Measurements from ENCODE around the gene ZNF225.
"Not testable (repeated sequence)": the region's sequence is repeated elsewhere in the genome, so short reads cannot be mapped to it uniquely, and the experiment has no call there.

ZNF225 gene

GRCh38 chr19:44113784-44114390 lies 688 bp downstream of the ZNF225 start:
- H3K4me3 ChIP-seq (ENCODE audit: low read depth in 1 of 2, low read length in 2 of 2), result peak overlapping the region; percentile 91 to 95; a peak in 3 of 4 replicates
- peak overlapping the region; percentile 90 for H3K4me2 ChIP-seq (ENCODE audit: insufficient read depth, low read length)
- peak overlapping the region; percentile 99 for H2AFZ ChIP-seq (ENCODE audit: low read depth, low read length)
- H3K9me3 ChIP-seq (ENCODE audit: insufficient read depth, low read length, severe bottlenecking), result no peaks in the 10 kb centered on the region
- peaks cover 29% of the 10 kb centered on the region for H3K36me3 ChIP-seq (ENCODE audit: insufficient read depth, low read length)
- H3K4me1 ChIP-seq (ENCODE audit: insufficient read depth, low read length), result peaks cover 33% of the 10 kb centered on the region
- DNase-seq (peak; percentile 16), ATAC-seq (ENCODE audit: insufficient read depth, low read depth) (no peak)
- no peaks in the 10 kb centered on the region for H4K20me1 ChIP-seq (ENCODE audit: insufficient read depth, low read length)
- H3K79me2 ChIP-seq (ENCODE audit: insufficient read depth, low read length), result peaks cover 17% of the 10 kb centered on the region
- H3K9ac ChIP-seq (ENCODE audit: low read depth, low read length), result peak overlapping the region; percentile 63
- no peak for TF ChIP-seq EZH2 (IDR thresholded peaks at IDR 0.05; ENCODE audit: borderline replicate concordance, low read depth, low read length, severe bottlenecking)
- TF ChIP-seq, protein P1, sequence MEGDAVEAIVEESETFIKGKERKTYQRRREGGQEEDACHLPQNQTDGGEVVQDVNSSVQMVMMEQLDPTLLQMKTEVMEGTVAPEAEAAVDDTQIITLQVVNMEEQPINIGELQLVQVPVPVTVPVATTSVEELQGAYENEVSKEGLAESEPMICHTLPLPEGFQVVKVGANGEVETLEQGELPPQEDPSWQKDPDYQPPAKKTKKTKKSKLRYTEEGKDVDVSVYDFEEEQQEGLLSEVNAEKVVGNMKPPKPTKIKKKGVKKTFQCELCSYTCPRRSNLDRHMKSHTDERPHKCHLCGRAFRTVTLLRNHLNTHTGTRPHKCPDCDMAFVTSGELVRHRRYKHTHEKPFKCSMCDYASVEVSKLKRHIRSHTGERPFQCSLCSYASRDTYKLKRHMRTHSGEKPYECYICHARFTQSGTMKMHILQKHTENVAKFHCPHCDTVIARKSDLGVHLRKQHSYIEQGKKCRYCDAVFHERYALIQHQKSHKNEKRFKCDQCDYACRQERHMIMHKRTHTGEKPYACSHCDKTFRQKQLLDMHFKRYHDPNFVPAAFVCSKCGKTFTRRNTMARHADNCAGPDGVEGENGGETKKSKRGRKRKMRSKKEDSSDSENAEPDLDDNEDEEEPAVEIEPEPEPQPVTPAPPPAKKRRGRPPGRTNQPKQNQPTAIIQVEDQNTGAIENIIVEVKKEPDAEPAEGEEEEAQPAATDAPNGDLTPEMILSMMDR (IDR thresholded peaks at IDR 0.05; ENCODE audit: borderline replicate concordance, extremely low read depth, low read length, poor library complexity, severe bottlenecking), result no peak
- no peaks in the 10 kb centered on the region for H3K27me3 ChIP-seq (ENCODE audit: insufficient read depth, low read length, poor library complexity)
- H3K27ac ChIP-seq (ENCODE audit: low read length), result peak overlapping the region; percentile 78

DNA sequence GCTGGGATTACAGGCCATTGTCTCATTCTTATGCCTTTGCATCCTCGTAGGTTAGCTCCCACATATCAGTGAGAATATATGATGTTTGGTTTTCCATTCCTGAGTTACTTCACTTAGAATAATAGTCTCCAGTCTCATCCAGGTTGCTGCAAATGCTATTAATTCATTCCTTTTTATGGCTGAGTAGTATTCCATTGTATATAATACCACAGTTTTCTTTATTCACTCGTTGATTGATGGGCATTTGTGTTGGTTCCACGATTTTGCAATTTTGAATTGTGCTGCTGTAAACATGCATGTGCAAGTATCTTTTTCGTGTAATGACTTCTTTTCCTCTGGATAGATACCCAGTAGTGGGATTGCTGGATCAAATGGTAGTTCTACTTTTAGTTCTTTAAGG lies 8.0 kb downstream of the ZNF225 start:
- ATAC-seq (ENCODE audit: insufficient read depth, low read depth), result not testable (repeated sequence)

DNA sequence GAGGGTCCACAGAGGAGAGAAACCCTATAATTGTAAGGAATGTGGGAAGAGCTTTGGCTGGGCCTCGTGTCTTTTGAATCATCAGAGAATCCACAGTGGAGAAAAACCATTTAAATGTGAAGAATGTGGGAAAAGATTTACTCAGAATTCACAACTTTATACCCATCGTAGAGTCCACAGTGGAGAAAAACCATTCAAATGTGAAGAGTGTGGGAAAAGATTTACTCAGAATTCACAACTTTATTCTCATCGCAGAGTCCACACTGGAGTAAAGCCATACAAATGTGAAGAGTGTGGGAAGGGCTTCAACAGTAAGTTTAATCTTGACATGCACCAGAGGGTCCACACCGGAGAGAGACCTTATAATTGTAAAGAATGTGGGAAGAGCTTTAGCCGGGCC lies 18.8 kb downstream of the ZNF225 start:
- no peak overlapping the region for H3K9ac ChIP-seq (ENCODE audit: low read depth, low read length)
- H3K36me3 ChIP-seq (ENCODE audit: insufficient read depth, low read length), result peaks cover 46% of the 10 kb centered on the region
- DNase-seq (no peak), ATAC-seq (ENCODE audit: insufficient read depth, low read depth) (no peak)
- no peaks in the 10 kb centered on the region for H4K20me1 ChIP-seq (ENCODE audit: insufficient read depth, low read length)
- no peaks in the 10 kb centered on the region for H3K79me2 ChIP-seq (ENCODE audit: insufficient read depth, low read length)
- no peak overlapping the region for H2AFZ ChIP-seq (ENCODE audit: low read depth, low read length)
- H3K4me3 ChIP-seq (ENCODE audit: low read depth in 1 of 2, low read length in 2 of 2), result no peak overlapping the region
- H3K4me2 ChIP-seq (ENCODE audit: insufficient read depth, low read length), result no peak overlapping the region
- no peaks in the 10 kb centered on the region for H3K27me3 ChIP-seq (ENCODE audit: insufficient read depth, low read length, poor library complexity)
- H3K27ac ChIP-seq (ENCODE audit: low read length), result no peak overlapping the region
- no peak for TF ChIP-seq EZH2 (IDR thresholded peaks at IDR 0.05; ENCODE audit: borderline replicate concordance, low read depth, low read length, severe bottlenecking)
- TF ChIP-seq, protein P1 (IDR thresholded peaks at IDR 0.05; ENCODE audit: borderline replicate concordance, extremely low read depth, low read length, poor library complexity, severe bottlenecking), result no peak
- no peaks in the 10 kb centered on the region for H3K4me1 ChIP-seq (ENCODE audit: insufficient read depth, low read length)
- no peaks in the 10 kb centered on the region for H3K9me3 ChIP-seq (ENCODE audit: insufficient read depth, low read length, severe bottlenecking)

More for the DNA sequence above, 8.0 kb downstream of the ZNF225 start:
- not testable (repeated sequence) for H3K4me3 ChIP-seq (ENCODE audit: low read depth in 1 of 2, low read length in 2 of 2); H3K27me3 ChIP-seq (ENCODE audit: insufficient read depth, low read length, poor library complexity); DNase-seq; H3K9ac ChIP-seq (ENCODE audit: low read depth, low read length); H3K4me1 ChIP-seq (ENCODE audit: insufficient read depth, low read length); H3K27ac ChIP-seq (ENCODE audit: low read length); H3K9me3 ChIP-seq (ENCODE audit: insufficient read depth, low read length, severe bottlenecking); H2AFZ ChIP-seq (ENCODE audit: low read depth, low read length); H4K20me1 ChIP-seq (ENCODE audit: insufficient read depth, low read length); H3K4me2 ChIP-seq (ENCODE audit: insufficient read depth, low read length); H3K79me2 ChIP-seq (ENCODE audit: insufficient read depth, low read length)
- H3K36me3 ChIP-seq (ENCODE audit: insufficient read depth, low read length), result peaks cover 56% of the 10 kb centered on the region

DNA sequence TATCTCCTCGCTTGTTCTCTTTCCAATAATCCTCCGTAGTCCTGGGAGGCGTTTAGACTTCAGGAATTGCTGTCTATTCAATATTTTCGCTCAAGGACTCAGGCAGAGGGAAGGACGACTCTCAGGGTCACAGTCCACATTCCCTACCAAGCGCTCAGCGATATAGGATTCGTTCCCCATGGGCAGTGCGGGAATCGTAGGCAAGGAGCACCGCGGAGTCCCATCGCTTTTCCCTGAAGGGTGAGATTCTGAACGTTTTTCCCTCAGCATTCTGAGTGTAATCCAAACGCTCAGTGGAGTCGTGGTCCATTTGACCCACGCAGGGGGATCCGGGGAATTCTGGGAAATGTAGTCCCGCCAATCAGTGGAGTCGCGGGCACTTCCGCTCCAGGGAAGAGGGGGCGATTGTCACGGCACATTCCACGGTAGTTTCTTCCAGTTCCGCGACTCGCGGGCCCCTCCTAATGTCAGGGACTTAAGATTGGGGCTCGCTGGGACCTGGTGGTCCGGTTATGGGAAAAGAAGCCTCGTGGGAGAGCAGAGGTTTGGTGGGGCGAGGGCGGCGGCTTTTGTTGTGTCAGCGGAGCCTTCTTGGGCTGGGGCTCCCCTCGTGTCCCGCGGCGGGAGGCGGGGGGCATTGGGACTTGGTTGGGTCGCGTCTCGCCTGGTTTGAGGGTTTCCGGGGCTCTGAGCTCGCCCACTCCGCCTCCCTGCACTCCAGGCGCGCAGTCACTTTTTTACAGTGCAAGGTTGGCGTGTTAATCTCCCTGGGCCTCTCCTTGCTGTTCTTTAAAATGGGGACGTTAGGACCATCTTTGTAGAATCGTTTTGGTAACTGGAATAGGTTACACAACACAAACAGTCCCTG lies 28.2 kb downstream of the ZNF225 start, which contains the start of gene ZNF234:
Gene ZNF234, plus strand, starts transcription at position 364 of the 868 bp plus-strand sequence. CDS start 3,079 bp downstream, outside the sequence.
- H3K4me3 ChIP-seq (ENCODE audit: low read depth in 1 of 2, low read length in 2 of 2), result peak within 1 kb of the TSS; percentile 50 to 73
- peaks cover 25% of the 10 kb centered on the region for H3K36me3 ChIP-seq (ENCODE audit: insufficient read depth, low read length)
- peak within 1 kb of the TSS; percentile 85 for H3K4me2 ChIP-seq (ENCODE audit: insufficient read depth, low read length)
- H2AFZ ChIP-seq (ENCODE audit: low read depth, low read length), result peak within 1 kb of the TSS; percentile 95
- H3K9ac ChIP-seq (ENCODE audit: low read depth, low read length), result peak within 1 kb of the TSS; percentile 76
- TF ChIP-seq, protein P1 (IDR thresholded peaks at IDR 0.05; ENCODE audit: borderline replicate concordance, extremely low read depth, low read length, poor library complexity, severe bottlenecking), result peak; percentile 37
- no peak for TF ChIP-seq EZH2 (IDR thresholded peaks at IDR 0.05; ENCODE audit: borderline replicate concordance, low read depth, low read length, severe bottlenecking)
- no peaks in the 10 kb centered on the region for H3K27me3 ChIP-seq (ENCODE audit: insufficient read depth, low read length, poor library complexity)
- H3K4me1 ChIP-seq (ENCODE audit: insufficient read depth, low read length), result peaks cover 28% of the 10 kb centered on the region
- peak; percentile 79 for DNase-seq
- H3K9me3 ChIP-seq (ENCODE audit: insufficient read depth, low read length, severe bottlenecking), result no peaks in the 10 kb centered on the region
- peak; percentile 91 for ATAC-seq (ENCODE audit: insufficient read depth, low read depth)
- H4K20me1 ChIP-seq (ENCODE audit: insufficient read depth, low read length), result no peaks in the 10 kb centered on the region
- H3K27ac ChIP-seq (ENCODE audit: low read length), result peak within 1 kb of the TSS; percentile 76
- peaks cover 26% of the 10 kb centered on the region for H3K79me2 ChIP-seq (ENCODE audit: insufficient read depth, low read length)
